ENCODE measurements around the gene GRB14. TPM values are rescaled to one million over a fixed set of nuclear protein-coding genes. Genes with fewer than 3 reads are reported as not detected.

Gene GRB14
- total RNA-seq, 1 donor from 2014 or later, result 39.3 TPM

Other genes with a start within 250 kb of the GRB14 start
- gene COBLL1, start 220.3 kb upstream of the GRB14 start, total RNA-seq, result 75.0 TPM

Data from left lobe of liver (tissue), 1 donor.